Right kidney (tissue), 1 donor: ENCODE measurements around the gene LOXL1.

ENCODE experiments used
- DNase-seq: peaks from one replicate; pipeline ENCODE4 v3.0.0-alpha.2; 2016

Gene LOXL1

GRCh38 chr15:73897441-73898261, 28.6 kb upstream of the LOXL1 start:
- no peak for DNase-seq

GRCh38 chr15:73899197-73900094, 26.8 kb upstream of the LOXL1 start:
- no peak for DNase-seq

- no peak for DNase-seq
These were observed 26.1 kb upstream of the LOXL1 start for GRCh38 chr15:73900095-73900712.

- DNase-seq = no peak
These were observed 25.0 kb upstream of the LOXL1 start for GRCh38 chr15:73901126-73901810.

GRCh38 chr15:73902121-73903020, 23.9 kb upstream of the LOXL1 start:
- no peak for DNase-seq

GRCh38 chr15:73904026-73904815, 22.0 kb upstream of the LOXL1 start:
- no peak for DNase-seq

GRCh38 chr15:73905225-73905827, 20.9 kb upstream of the LOXL1 start:
- no peak for DNase-seq

- DNase-seq = no peak
These were observed 19.8 kb upstream of the LOXL1 start for GRCh38 chr15:73906346-73907034.

- no peak for DNase-seq
These were observed 19.2 kb upstream of the LOXL1 start for GRCh38 chr15:73907035-73907408.

GRCh38 chr15:73908030-73908821, 18.0 kb upstream of the LOXL1 start:
- DNase-seq = peak; percentile 69

GRCh38 chr15:73908822-73909122, 17.5 kb upstream of the LOXL1 start:
- no peak for DNase-seq

- DNase-seq = no peak
These were observed 16.6 kb upstream of the LOXL1 start for GRCh38 chr15:73909651-73910050.

- DNase-seq = no peak
These were observed 15.5 kb upstream of the LOXL1 start for GRCh38 chr15:73910522-73911303.

GRCh38 chr15:73912030-73912596, 14.1 kb upstream of the LOXL1 start:
- no peak for DNase-seq

GRCh38 chr15:73914145-73914544, 12.1 kb upstream of the LOXL1 start:
- DNase-seq = no peak

GRCh38 chr15:73915082-73915481, 11.2 kb upstream of the LOXL1 start:
- DNase-seq = no peak

GRCh38 chr15:73918784-73919183, 7.5 kb upstream of the LOXL1 start:
- DNase-seq = no peak

GRCh38 chr15:73919706-73920105, 6.6 kb upstream of the LOXL1 start:
- DNase-seq = no peak
